MCF 10A (cell line): ENCODE measurements around the gene HEBP1. TPM values are rescaled to one million over a fixed set of nuclear protein-coding genes. Genes with fewer than 3 reads are reported as not detected.

ENCODE experiments used
- BruUV-seq: library from RNA; stranded (reverse); fragments of 400-500 nt; replicated peaks from 2 replicates; lab custom pipeline; 2021; lab: Mats Ljungman, UMichigan
- CTCF ChIA-PET: fragments of 300-600 bp; sonication (Branson Sonifier 250); formaldehyde crosslinking; extraction: SDS; loops from one replicate; lab custom pipeline; 2021; ENCODE audit warnings: antibody characterized with exemption, inconsistent platforms; lab: Yijun Ruan, JAX
- POLR2A ChIA-PET: fragments of 300-600, 350-650 bp; sonication (Branson Sonifier 250); formaldehyde crosslinking; extraction: SDS; loops from one replicate; lab custom pipeline; 2020; ENCODE audit warnings: antibody characterized with exemption, inconsistent platforms; lab: Yijun Ruan, JAX
- DNase-seq: peaks from one replicate; pipeline ENCODE4 v3.0.0-alpha.2; 2018; ENCODE audit not compliant: unreplicated experiment
- H3K27ac Mint-ChIP-seq: one replicate; pipeline ENCODE4 v1.8.0; 2022; ENCODE audit warnings: mild to moderate bottlenecking, low read depth, mixed read lengths; ENCODE audit not compliant: unreplicated experiment
- H3K27me3 Mint-ChIP-seq: one replicate; pipeline ENCODE4 v1.8.0; 2022; ENCODE audit warnings: mixed read lengths; ENCODE audit not compliant: insufficient read depth, unreplicated experiment
- H3K36me3 Mint-ChIP-seq: one replicate; pipeline ENCODE4 v1.8.0; 2022; ENCODE audit warnings: mild to moderate bottlenecking, moderate library complexity, mixed read lengths; ENCODE audit not compliant: insufficient read depth, unreplicated experiment
- H3K4me1 Mint-ChIP-seq: one replicate; pipeline ENCODE4 v1.8.0; 2022; ENCODE audit warnings: mixed read lengths; ENCODE audit not compliant: insufficient read depth, unreplicated experiment
- H3K4me3 Mint-ChIP-seq: one replicate; pipeline ENCODE4 v1.8.0; 2022; ENCODE audit warnings: mild to moderate bottlenecking, moderate library complexity, mixed read lengths; ENCODE audit not compliant: unreplicated experiment
- H3K9me3 Mint-ChIP-seq: one replicate; pipeline ENCODE4 v1.8.0; 2022; ENCODE audit warnings: mixed read lengths; ENCODE audit not compliant: unreplicated experiment
- intact Hi-C: fragments of 100-400 bp; cut with micrococcal nuclease; formaldehyde crosslinking; loops from 2 replicates; pipeline ENCODE4 v1.14.1; 2022
- total RNA-seq: library from RNA; stranded (reverse); gene quantifications from 2 replicates; pipeline ENCODE4 v1.2.3, GENCODE V29; 2022
- TF ChIP-seq, protein P1 (sequence below): fragments of 200-600 bp; IDR thresholded peaks from one replicate; pipeline ENCODE4 v1.8.0; 2022; ENCODE audit warnings: antibody characterized with exemption, mild to moderate bottlenecking; ENCODE audit not compliant: unreplicated experiment

HEBP1 gene
- total RNA-seq, 1 experiment from 2014 or later = 30.8 TPM

DNA sequence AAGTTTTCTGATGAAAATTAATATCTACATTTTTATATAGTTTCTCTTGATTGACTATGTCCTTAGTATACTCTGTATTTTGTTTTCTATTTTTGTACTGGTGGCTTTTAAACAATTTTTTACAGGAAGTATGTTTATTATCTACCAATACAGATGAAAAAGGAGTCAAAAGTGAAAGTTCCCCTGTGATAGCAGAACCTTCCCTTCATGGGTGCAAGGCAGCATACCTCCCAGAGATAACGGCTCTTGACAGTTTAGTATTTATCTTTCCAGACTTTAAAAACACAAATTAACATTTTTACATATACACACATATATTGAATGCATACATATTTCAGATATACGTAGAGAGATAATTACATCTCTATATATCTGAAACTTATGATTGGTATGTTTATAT lies 27.0 kb upstream of the HEBP1 start:
- Mint-ChIP-seq H3K36me3 (no peaks in the 10 kb centered on the region), H3K27ac (no peak overlapping the region), H3K4me3 (no peak overlapping the region), H3K9me3 (no peaks in the 10 kb centered on the region), H3K4me1 (no peaks in the 10 kb centered on the region), H3K27me3 (no peaks in the 10 kb centered on the region)
- intact Hi-C loops = no loop called here
- DNase-seq = no peak
- TF ChIP-seq, protein P1, sequence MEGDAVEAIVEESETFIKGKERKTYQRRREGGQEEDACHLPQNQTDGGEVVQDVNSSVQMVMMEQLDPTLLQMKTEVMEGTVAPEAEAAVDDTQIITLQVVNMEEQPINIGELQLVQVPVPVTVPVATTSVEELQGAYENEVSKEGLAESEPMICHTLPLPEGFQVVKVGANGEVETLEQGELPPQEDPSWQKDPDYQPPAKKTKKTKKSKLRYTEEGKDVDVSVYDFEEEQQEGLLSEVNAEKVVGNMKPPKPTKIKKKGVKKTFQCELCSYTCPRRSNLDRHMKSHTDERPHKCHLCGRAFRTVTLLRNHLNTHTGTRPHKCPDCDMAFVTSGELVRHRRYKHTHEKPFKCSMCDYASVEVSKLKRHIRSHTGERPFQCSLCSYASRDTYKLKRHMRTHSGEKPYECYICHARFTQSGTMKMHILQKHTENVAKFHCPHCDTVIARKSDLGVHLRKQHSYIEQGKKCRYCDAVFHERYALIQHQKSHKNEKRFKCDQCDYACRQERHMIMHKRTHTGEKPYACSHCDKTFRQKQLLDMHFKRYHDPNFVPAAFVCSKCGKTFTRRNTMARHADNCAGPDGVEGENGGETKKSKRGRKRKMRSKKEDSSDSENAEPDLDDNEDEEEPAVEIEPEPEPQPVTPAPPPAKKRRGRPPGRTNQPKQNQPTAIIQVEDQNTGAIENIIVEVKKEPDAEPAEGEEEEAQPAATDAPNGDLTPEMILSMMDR = no peak
- ChIA-PET POLR2A (no interaction called here), CTCF (interaction anchor here (0.6 kb wide), 1 partner anchor 8 kb away, joined by 4 read pairs; no protein-coding TSS in a partner anchor)
- BruUV-seq = no TSS peak

- intact Hi-C loops = no loop called here
- Mint-ChIP-seq H3K4me3 (no peak overlapping the region), H3K9me3 (no peaks in the 10 kb centered on the region), H3K27ac (no peak overlapping the region), H3K4me1 (no peaks in the 10 kb centered on the region), H3K27me3 (no peaks in the 10 kb centered on the region), H3K36me3 (no peaks in the 10 kb centered on the region)
- POLR2A ChIA-PET = interaction anchor here (1.2 kb wide), 1 partner anchor 9 kb away, joined by 3 read pairs; no protein-coding TSS in a partner anchor
- TF ChIP-seq, protein P1 = no peak
- CTCF ChIA-PET = interaction anchor here (0.7 kb wide), 1 partner anchor 49 kb away, joined by 4 read pairs; no protein-coding TSS in a partner anchor
- DNase-seq = no peak
- no TSS peak for BruUV-seq
Measured at GRCh38 chr12:13026286-13026685, 26.2 kb upstream of the HEBP1 start.

- TF ChIP-seq, protein P1 = no peak
- Mint-ChIP-seq H3K27ac (no peak overlapping the region), H3K4me3 (no peak overlapping the region), H3K27me3 (no peaks in the 10 kb centered on the region), H3K36me3 (no peaks in the 10 kb centered on the region), H3K4me1 (no peaks in the 10 kb centered on the region), H3K9me3 (no peaks in the 10 kb centered on the region)
- no TSS peak for BruUV-seq
- POLR2A ChIA-PET = interaction anchor here (0.6 to 1.0 kb wide), 2 partner anchors 13 to 19 kb away, joined by 3 to 4 read pairs; no protein-coding TSS in a partner anchor
- CTCF ChIA-PET = interaction anchor here (0.8 to 0.9 kb wide), 2 partner anchors 187 to 365 kb away, joined by 3 read pairs; no protein-coding TSS in a partner anchor
- DNase-seq = no peak
- intact Hi-C loops = no loop called here
Measured at GRCh38 chr12:13024531-13024916, 24.5 kb upstream of the HEBP1 start.

- intact Hi-C loops = no loop called here
- no TSS peak for BruUV-seq
- no peak for DNase-seq
- Mint-ChIP-seq H3K4me3 (no peak overlapping the region), H3K4me1 (no peaks in the 10 kb centered on the region), H3K36me3 (no peaks in the 10 kb centered on the region), H3K9me3 (no peaks in the 10 kb centered on the region), H3K27me3 (no peaks in the 10 kb centered on the region), H3K27ac (no peak overlapping the region)
- ChIA-PET POLR2A (interaction anchor here (0.6 to 1.0 kb wide), 2 partner anchors 14 to 20 kb away, joined by 3 read pairs; partner anchors contain the start of gene FAM234B), CTCF (interaction anchor here (0.7 to 0.9 kb wide), 3 partner anchors 35 to 366 kb away, joined by 3 read pairs; no protein-coding TSS in a partner anchor)
- TF ChIP-seq, protein P1 = no peak
Measured at GRCh38 chr12:13023811-13024530, 23.9 kb upstream of the HEBP1 start.
